Measurements from ENCODE around the gene CCDC30. TPM values are rescaled to one million over a fixed set of nuclear protein-coding genes. Genes with fewer than 3 reads are reported as not detected.
A peak's percentile ranks its signal among the peaks of the same experiment; 100 is the strongest.

The CCDC30 gene
- total and polyA plus RNA-seq, 9 of the 15 experiments (the other 6 are each of a cell fraction or from before 2014, with no cell fraction given): 0.05 to 0.91 (median 0.24) TPM

GRCh38 chr1:42681741-42682483 lies 218.8 kb downstream of the CCDC30 start, which contains the start of gene YBX1 (continued):
- TF ChIP-seq, protein P1, sequence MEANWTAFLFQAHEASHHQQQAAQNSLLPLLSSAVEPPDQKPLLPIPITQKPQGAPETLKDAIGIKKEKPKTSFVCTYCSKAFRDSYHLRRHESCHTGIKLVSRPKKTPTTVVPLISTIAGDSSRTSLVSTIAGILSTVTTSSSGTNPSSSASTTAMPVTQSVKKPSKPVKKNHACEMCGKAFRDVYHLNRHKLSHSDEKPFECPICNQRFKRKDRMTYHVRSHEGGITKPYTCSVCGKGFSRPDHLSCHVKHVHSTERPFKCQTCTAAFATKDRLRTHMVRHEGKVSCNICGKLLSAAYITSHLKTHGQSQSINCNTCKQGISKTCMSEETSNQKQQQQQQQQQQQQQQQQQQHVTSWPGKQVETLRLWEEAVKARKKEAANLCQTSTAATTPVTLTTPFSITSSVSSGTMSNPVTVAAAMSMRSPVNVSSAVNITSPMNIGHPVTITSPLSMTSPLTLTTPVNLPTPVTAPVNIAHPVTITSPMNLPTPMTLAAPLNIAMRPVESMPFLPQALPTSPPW (CRISPR knock-in tag; IDR thresholded peaks at IDR 0.05): no peak
- TF ChIP-seq, protein P2, sequence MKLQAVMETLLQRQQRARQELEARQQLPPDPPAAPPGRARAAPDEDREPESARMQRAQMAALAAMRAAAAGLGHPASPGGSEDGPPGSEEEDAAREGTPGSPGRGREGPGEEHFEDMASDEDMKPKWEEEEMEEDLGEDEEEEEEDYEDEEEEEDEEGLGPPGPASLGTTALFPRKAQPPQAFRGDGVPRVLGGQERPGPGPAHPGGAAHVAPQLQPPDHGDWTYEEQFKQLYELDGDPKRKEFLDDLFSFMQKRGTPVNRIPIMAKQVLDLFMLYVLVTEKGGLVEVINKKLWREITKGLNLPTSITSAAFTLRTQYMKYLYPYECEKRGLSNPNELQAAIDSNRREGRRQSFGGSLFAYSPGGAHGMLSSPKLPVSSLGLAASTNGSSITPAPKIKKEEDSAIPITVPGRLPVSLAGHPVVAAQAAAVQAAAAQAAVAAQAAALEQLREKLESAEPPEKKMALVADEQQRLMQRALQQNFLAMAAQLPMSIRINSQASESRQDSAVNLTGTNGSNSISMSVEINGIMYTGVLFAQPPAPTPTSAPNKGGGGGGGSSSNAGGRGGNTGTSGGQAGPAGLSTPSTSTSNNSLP (IDR thresholded peaks at IDR 0.05; ENCODE audit: borderline replicate concordance, low read depth, low read length): no peak
- TF ChIP-seq BDP1 (IDR thresholded peaks at IDR 0.05; ENCODE audit: insufficient read depth, insufficient read length): no peak
- 0 out of 2 replicates have a peak, but pooled peaks have one; percentile 11 for TF ChIP-seq PTBP1 (IDR thresholded peaks at IDR 0.05; ENCODE audit: low read depth, low read length)
- peak; percentile 65 for TF ChIP-seq RBBP5 (IDR thresholded peaks at IDR 0.05; ENCODE audit: borderline replicate concordance, insufficient read depth, low read length, poor library complexity, severe bottlenecking)
- no peak for TF ChIP-seq SIN3B (IDR thresholded peaks at IDR 0.05; ENCODE audit: low read depth)
- peak; percentile 91 for TF ChIP-seq RBM39 (optimal IDR thresholded peaks at IDR 0.05; ENCODE audit: low read depth, low read length)
- TF ChIP-seq, protein P3, sequence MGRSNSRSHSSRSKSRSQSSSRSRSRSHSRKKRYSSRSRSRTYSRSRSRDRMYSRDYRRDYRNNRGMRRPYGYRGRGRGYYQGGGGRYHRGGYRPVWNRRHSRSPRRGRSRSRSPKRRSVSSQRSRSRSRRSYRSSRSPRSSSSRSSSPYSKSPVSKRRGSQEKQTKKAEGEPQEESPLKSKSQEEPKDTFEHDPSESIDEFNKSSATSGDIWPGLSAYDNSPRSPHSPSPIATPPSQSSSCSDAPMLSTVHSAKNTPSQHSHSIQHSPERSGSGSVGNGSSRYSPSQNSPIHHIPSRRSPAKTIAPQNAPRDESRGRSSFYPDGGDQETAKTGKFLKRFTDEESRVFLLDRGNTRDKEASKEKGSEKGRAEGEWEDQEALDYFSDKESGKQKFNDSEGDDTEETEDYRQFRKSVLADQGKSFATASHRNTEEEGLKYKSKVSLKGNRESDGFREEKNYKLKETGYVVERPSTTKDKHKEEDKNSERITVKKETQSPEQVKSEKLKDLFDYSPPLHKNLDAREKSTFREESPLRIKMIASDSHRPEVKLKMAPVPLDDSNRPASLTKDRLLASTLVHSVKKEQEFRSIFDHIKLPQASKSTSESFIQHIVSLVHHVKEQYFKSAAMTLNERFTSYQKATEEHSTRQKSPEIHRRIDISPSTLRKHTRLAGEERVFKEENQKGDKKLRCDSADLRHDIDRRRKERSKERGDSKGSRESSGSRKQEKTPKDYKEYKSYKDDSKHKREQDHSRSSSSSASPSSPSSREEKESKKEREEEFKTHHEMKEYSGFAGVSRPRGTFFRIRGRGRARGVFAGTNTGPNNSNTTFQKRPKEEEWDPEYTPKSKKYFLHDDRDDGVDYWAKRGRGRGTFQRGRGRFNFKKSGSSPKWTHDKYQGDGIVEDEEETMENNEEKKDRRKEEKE (IDR thresholded peaks at IDR 0.05; ENCODE audit: borderline replicate concordance in 1 of 2, control insufficient read depth in 1 of 2, low read depth in 2 of 2, low read length in 1 of 2): no peak
- TF ChIP-seq, protein P4, sequence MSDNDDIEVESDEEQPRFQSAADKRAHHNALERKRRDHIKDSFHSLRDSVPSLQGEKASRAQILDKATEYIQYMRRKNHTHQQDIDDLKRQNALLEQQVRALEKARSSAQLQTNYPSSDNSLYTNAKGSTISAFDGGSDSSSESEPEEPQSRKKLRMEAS (CRISPR knock-in tag; IDR thresholded peaks at IDR 0.05): peak; percentile 94
- TF ChIP-seq ETV1 (tag; conservative IDR thresholded peaks at IDR 0.05; ENCODE audit: low read depth): peak; percentile 83
- TF ChIP-seq MED1 (CRISPR knock-in tag; IDR thresholded peaks at IDR 0.05; ENCODE audit: borderline replicate concordance): no peak
- TF ChIP-seq TBL1XR1 (IDR thresholded peaks at IDR 0.05; ENCODE audit: low read length in 2 of 2): no peak; a peak in 1 of 4 replicates
- TF ChIP-seq, protein P5, sequence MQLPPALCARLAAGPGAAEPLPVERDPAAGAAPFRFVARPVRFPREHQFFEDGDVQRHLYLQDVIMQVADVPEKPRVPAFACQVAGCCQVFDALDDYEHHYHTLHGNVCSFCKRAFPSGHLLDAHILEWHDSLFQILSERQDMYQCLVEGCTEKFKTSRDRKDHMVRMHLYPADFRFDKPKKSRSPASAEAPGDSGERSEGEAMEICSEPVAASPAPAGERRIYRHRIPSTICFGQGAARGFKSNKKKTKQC (CRISPR knock-in tag; IDR thresholded peaks at IDR 0.05): peak; percentile 94; the same call in 1 of the 2 replicates
- TF ChIP-seq NR2C1 (IDR thresholded peaks at IDR 0.05): peak; percentile 74
- TF ChIP-seq NR2C1 (tag; IDR thresholded peaks at IDR 0.05): peak; percentile 79
- peak; percentile 69 for TF ChIP-seq ELF2 (CRISPR knock-in tag; IDR thresholded peaks at IDR 0.05)
- TF ChIP-seq, protein P6, sequence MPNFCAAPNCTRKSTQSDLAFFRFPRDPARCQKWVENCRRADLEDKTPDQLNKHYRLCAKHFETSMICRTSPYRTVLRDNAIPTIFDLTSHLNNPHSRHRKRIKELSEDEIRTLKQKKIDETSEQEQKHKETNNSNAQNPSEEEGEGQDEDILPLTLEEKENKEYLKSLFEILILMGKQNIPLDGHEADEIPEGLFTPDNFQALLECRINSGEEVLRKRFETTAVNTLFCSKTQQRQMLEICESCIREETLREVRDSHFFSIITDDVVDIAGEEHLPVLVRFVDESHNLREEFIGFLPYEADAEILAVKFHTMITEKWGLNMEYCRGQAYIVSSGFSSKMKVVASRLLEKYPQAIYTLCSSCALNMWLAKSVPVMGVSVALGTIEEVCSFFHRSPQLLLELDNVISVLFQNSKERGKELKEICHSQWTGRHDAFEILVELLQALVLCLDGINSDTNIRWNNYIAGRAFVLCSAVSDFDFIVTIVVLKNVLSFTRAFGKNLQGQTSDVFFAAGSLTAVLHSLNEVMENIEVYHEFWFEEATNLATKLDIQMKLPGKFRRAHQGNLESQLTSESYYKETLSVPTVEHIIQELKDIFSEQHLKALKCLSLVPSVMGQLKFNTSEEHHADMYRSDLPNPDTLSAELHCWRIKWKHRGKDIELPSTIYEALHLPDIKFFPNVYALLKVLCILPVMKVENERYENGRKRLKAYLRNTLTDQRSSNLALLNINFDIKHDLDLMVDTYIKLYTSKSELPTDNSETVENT (CRISPR knock-in tag; IDR thresholded peaks at IDR 0.05): peak; percentile 48; the same call in 1 of the 2 replicates
